HG02588 (cell line): ENCODE measurements around the gene NATD1.
A peak's percentile ranks its signal among the peaks of the same experiment; 100 is the strongest.

Experiments used
- ATAC-seq: cut with Tn5 transposase; IDR thresholded peaks from one replicate; pipeline ENCODE4 v1.9.1; 2021; ENCODE audit warnings: mild to moderate bottlenecking, moderate library complexity; ENCODE audit not compliant: unreplicated experiment

Gene NATD1

DNA sequence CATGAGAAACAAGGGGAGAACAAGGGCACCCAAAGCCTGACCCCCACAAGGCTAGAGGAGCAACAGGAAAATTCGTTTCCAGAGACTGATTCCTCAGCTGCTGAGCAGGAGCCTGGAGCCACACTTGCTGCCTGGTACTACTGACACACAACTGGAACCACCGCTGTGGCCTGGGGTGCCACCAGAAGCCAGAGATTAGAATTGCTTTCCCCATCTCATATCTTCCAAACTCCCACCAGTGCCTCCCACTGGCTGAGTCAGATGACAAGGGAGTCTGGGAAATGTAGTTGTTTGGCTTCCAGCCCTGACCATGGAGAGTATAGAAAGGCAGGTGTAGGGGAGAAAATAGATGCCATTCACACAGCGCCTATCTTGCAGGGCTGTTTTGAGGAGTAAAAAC is 35.1 kb downstream of the NATD1 start:
- no peak for ATAC-seq

GRCh38 chr17:21217346-21217745 is 35.9 kb downstream of the NATD1 start:
- ATAC-seq, result no peak

- ATAC-seq, result no peak
Measured at GRCh38 chr17:21215935-21216334, 37.3 kb downstream of the NATD1 start.

- ATAC-seq, result peak; percentile 6
Measured at GRCh38 chr17:21214777-21215541, 38.3 kb downstream of the NATD1 start.

DNA sequence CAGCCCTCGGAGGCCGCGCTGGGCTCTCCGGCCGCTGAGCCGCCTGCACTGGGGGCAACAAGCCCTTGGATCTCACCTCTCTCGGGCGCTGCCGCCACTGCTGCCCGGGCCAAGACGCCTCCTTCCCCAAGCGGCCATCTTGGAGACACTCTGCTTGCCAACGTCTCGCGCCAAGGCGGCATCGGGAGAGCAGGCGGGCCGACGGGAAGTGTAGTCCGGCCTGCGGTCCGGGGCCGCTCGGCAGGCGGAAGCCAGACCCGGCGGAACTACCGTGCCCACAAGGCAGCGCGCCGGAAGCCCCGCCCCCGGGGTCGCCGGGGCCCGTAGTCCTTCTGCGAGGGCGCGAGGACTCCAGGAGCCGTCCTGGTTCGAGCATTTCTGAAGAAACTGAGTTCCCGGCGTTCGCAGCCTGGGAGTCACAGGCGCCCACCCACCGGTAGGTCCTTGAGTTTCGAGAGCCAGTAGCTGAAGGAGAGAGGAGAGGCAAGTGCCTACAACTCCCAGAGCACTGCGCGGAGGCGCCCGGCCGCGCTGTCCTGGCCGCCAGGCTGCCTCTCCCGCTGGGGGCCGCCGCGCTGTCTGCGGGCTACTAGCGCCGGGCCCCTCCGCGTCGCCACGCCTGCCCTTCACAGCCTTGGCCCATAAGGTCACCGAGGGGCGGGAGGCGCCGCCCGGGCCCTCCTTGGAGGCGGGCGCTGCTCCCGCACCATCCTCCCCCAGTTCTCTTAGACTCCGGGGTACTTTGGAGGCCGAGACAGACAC is 39.0 kb downstream of the NATD1 start, which contains the start of gene TMEM11:
Gene TMEM11, minus strand, starts transcription at position 147 of the 762 bp plus-strand sequence. Its CDS starts 9 bp downstream, at position 138.
- ATAC-seq, result peak; percentile 83

- peak; percentile 14 for ATAC-seq
Measured at GRCh38 chr17:21213638-21214014, 39.6 kb downstream of the NATD1 start.

- no peak for ATAC-seq
Measured at GRCh38 chr17:21212826-21213637, 40.2 kb downstream of the NATD1 start.

- ATAC-seq, result no peak
Measured at GRCh38 chr17:21211825-21212479, 41.3 kb downstream of the NATD1 start.

DNA sequence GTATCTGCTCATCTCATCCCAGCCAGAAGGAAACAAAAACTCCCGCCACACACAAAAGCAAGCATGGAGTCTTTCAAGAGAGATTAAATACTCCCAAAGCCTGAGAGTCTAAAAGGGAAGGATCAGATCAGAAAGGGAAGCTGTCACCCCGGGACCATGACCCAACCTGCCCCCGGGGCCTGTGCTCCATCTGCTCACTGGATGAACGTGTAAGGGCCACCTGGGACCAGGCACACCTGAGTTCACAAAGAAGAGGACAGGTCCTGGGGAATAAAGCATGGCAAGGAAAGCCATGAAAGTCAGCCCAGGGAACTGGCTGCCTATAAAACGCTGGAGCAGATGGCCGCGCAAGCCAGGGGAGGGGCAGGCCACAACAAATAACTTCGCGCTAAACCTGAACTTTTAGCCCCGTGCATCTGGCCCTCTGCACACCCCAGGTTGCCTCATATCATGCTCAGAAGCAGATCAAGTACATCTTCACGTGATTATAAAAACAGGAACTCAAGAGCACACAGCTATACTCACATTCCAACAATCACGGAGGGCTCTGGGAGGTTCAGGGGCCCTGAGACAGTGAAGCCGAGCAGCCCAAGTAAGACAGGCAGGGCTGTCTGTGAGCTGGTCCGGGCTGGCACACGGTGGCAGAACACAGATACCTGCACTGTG is 42.7 kb downstream of the NATD1 start:
- ATAC-seq, result no peak

DNA sequence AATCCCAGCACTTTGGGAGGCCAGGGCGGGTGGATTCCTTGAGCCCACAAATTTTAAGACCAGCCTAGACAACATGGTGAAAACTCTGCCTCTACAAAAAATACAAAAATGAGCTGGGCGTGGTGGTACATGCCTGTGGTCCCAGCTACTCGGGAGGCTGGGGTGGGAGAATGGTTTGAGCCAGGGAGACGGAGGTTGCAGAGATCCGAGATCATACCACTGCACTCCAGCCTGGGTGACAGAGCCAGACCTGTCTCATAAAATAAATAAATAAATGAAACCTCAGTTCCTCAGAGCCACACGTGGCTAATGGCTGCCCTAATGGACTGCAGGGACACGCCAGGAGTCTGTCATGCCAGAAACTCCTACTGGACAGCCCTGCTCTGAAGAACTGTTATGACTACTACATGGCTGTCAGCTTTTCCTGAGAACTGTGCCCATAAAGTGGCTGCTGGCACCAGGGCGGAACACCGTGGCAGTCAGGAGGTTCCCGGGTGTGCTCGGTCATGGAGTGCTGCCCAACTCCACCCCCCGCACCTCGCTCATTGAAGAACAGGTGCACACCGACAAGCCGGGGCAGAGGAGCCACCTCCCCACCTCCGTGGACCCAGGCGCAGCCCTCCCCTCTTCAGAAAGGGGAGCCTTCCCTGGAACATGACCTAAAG is 43.6 kb downstream of the NATD1 start:
- no peak for ATAC-seq

GRCh38 chr17:21208352-21208751 is 44.9 kb downstream of the NATD1 start:
- ATAC-seq, result no peak

DNA sequence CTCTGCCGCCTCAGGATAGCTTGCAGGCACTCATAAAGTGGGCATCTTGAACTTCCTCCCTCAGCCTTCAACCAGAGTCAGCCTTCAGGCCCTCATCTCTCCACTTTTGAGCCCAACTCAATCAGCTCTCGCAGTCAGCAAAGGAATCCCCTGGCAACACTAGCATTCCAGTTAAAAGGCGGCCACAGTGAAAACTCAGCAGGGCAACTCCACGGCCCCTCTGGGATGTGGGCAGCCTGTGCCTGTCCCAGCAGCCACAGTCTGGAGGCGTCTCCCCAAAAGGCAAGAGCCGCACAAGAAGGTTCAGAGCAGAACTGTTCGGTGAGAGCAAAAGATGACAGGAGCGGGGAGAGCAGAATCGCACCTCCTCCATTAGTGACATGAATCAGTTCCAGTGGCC is 48.3 kb downstream of the NATD1 start:
- no peak for ATAC-seq

DNA sequence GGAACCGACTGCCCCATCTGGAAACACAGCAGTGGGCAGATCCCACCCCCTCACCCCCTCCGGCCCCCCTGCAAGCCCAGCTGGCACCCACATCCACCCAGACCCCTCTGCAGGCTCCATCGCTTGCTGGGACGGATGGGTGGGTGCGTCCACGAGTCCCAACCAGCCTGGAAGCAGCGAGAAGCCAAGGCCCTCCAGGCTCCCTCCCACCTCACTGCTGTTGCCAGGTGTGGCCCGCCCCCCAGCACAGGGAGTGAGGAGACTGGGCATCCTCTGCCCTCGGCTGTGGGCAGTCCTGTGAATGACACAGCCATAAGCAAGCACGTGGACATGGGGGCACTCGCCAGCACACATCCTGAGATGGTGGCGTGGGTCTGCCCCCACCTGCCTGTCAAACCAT is 50.7 kb downstream of the NATD1 start:
- no peak for ATAC-seq

DNA sequence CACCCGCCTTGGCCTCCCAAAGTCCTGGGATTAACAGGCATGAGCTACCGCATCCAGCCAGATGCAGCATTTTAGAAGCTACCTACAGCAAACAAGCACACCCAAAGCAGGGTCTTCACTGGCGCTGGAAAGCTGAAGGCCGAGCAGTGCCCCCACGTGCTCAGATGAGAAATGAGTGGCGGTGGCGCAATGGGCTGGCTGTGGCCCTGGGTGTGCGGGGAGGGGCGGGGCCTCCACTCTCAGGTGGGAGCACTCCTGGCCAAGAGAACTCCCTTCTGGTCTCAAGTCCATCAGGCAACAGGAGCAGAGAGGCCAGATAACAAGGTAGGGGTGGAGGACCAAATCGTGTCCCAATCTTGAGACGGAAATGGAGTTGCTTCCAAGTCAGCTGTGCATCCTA is 51.3 kb downstream of the NATD1 start:
- no peak for ATAC-seq

DNA sequence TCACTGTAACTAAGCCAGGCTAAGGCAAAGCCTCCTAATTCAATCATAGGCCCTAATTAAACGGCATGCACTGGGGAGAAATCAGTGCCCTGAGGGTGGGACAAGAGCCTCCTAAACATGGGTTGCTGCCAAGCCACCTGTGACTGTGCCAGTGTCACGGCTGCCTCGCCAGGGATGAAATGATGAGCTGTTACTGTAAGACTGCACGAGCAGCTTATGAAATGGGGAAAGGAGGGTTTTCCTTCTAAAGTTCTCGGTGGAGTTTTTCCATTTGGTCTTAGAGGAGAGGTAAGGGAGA is 52.0 kb downstream of the NATD1 start:
- no peak for ATAC-seq

GRCh38 chr17:21200590-21201297 is 52.5 kb downstream of the NATD1 start:
- ATAC-seq, result no peak

DNA sequence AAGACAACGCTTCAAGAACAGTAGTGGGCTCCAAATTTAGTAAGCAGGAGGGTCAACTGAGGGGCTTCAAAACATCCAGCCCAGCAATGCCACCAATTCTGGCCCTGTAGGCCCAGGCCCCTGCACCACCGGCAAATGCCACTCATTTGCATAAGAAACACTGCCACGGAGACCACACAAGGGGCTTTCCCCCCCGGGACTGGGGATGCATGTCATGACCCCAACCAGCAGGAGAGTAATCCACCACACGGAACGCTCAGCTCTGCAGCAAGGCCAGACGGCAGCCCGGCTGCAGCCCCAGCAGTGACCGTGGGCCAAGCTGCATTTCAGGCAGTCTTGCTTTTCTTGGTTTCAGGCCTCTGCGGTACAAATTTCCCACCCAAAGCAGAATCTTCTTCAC is 53.4 kb downstream of the NATD1 start:
- ATAC-seq, result no peak

DNA sequence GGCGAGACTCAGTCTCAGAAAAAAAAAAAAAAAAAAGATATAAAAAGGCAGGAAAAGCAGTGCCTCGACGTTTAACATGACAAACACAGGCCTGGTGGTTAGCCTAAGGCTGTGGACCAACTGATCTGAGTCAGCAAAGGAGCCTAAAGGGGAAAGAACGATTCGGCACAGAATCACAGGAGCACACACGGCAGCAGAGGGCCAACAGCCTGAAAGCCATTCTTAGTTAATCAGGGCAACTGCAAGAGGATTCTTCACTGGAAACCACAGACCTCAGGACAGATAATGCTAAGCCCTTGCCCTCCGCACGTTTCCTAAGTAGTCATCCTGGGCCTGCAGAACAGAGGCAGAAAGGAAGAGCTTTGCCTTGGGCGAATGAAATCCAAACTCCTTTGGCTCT is 53.9 kb downstream of the NATD1 start:
- no peak for ATAC-seq

DNA sequence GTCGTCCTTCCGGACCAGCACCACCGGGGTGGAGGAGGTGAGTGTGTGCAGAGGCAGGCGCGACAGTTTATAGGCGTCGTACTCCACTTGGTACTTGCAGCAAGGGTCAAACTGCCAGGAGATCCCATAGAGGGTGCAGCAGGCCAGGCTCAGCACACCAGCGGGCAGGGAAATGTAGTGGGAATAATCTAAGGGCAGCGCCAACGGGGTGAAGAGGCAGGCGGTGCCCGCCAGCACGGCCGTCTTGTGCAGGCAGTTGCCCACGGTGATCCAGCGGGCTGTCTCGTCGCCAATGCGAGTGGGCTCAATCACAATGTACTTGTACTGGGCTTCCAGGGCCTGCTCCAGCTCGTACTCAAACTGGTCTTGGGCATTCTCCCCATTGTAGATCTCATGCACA is 54.8 kb downstream of the NATD1 start:
- ATAC-seq, result no peak
